HG03139 (cell line): ENCODE results near the gene PRICKLE2.

ENCODE experiments used
- ATAC-seq: cut with Tn5 transposase; IDR thresholded peaks from one replicate; pipeline ENCODE4 v1.9.1; 2021; ENCODE audit not compliant: unreplicated experiment

Gene PRICKLE2, protein sequence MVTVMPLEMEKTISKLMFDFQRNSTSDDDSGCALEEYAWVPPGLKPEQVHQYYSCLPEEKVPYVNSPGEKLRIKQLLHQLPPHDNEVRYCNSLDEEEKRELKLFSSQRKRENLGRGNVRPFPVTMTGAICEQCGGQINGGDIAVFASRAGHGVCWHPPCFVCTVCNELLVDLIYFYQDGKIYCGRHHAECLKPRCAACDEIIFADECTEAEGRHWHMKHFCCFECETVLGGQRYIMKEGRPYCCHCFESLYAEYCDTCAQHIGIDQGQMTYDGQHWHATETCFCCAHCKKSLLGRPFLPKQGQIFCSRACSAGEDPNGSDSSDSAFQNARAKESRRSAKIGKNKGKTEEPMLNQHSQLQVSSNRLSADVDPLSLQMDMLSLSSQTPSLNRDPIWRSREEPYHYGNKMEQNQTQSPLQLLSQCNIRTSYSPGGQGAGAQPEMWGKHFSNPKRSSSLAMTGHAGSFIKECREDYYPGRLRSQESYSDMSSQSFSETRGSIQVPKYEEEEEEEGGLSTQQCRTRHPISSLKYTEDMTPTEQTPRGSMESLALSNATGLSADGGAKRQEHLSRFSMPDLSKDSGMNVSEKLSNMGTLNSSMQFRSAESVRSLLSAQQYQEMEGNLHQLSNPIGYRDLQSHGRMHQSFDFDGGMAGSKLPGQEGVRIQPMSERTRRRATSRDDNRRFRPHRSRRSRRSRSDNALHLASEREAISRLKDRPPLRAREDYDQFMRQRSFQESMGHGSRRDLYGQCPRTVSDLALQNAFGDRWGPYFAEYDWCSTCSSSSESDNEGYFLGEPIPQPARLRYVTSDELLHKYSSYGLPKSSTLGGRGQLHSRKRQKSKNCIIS

GRCh38 chr3:64224826-64225610 lies at the start of gene PRICKLE2:
PRICKLE2 (minus strand) TSS chr3:64225466; CDS start chr3:64198927, 26,539 bp downstream.
- ATAC-seq = peak; percentile 88

DNA sequence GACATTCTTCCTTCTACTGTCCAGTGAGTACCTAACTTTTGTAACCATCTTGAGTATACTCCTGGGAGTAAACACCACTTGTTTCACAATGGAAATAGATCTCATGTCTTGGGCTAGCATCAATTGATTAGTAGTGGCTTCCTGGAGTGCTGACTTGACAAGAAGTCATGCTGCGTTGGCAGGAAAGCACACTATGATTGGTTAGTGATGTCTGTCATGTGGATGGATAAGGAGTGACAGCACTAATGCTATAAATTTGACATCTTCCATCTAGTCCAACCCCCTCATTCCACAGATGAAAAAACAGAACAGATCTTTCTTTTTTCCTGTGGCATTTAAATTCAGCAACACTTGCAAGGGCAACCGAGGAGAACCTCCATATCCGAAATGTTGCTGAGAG lies 47.6 kb upstream of the PRICKLE2 start:
- ATAC-seq = no peak

DNA sequence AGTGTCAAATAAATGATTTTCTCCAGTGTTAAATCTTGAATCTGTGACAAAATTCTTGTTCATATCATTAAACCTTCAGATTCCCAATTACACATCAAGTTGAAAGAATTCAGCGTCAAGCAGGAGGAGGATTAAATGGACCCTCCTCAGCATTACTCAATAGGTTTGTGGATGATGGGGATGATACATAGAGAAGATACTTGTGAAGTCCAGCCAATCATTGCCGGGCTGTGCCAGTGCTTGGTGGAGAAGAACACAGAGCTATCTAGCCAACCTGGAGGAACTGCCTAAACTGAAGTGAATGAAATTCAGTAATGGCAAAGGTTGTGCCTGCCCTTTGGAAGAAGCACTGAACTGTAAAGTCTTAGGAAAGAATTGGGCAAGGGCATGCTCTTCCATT lies 47.0 kb upstream of the PRICKLE2 start:
- no peak for ATAC-seq

- ATAC-seq = no peak
Measured at GRCh38 chr3:64271631-64272030, 46.4 kb upstream of the PRICKLE2 start.

GRCh38 chr3:64270866-64271260 lies 45.6 kb upstream of the PRICKLE2 start:
- ATAC-seq = no peak

- no peak for ATAC-seq
Measured at GRCh38 chr3:64270142-64270865, 45.0 kb upstream of the PRICKLE2 start.

DNA sequence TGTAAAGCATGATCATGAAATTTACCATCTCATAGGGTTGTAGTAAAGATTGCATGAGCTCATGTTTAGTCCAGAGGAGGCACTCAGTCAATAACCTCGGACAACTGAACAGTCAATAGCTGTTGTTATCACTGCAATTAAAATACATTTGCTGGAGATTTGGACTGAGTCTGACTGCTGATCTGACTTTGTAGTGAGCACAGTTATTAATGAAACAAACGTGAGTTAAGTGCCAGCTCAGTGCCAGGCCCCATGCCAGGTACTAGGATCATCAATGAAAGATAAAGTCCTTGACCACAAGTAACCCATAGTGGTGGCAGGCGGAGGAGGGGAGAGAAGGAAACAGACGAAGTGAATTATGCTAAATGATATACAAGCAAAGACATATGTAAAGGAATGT lies 43.7 kb upstream of the PRICKLE2 start:
- ATAC-seq = no peak

DNA sequence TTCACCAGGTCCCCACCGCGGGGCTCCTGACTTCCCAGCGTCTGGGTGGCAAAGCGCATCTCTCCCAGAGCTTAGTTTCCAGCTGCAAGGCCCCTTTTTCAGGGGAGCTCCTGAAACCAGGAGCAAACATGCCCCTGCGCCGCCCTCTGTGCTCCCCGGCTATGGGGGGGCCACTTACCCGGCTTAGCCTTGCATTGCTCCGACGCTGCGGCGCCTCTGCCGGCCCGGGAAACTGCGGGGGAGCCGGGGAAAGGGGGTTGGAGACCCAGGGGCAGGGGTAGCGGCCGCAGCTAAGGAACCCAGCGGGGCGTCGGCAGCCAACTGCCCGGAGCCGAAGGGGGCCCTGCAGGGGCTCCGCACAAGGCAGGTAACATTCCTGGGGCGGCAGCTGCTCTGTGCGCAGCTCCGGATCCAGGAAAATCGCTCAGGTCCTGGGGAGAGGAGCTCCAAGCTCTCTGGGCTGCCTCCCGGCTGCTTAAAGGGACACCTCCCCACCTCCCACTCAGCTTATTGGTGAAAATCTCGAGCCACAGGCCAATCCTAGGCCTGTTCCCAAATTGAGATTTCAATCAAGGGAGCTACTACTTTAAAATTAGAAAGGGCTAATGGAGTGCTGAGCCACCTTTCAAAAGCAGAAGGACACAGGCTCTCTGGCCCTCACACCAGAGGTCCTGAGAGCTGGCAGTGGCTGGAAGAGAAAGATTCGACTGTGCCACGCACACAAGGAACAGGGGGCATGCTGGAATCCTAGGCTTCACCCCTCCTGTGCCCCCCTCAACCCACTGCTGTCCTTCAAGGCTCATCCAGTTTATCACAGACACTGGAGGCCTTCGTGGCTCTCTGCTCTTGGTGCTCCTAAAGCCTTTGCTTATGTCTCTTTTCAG lies 42.7 kb upstream of the PRICKLE2 start:
- ATAC-seq = no peak

- no peak for ATAC-seq
Measured at GRCh38 chr3:64266983-64267382, 41.7 kb upstream of the PRICKLE2 start.

DNA sequence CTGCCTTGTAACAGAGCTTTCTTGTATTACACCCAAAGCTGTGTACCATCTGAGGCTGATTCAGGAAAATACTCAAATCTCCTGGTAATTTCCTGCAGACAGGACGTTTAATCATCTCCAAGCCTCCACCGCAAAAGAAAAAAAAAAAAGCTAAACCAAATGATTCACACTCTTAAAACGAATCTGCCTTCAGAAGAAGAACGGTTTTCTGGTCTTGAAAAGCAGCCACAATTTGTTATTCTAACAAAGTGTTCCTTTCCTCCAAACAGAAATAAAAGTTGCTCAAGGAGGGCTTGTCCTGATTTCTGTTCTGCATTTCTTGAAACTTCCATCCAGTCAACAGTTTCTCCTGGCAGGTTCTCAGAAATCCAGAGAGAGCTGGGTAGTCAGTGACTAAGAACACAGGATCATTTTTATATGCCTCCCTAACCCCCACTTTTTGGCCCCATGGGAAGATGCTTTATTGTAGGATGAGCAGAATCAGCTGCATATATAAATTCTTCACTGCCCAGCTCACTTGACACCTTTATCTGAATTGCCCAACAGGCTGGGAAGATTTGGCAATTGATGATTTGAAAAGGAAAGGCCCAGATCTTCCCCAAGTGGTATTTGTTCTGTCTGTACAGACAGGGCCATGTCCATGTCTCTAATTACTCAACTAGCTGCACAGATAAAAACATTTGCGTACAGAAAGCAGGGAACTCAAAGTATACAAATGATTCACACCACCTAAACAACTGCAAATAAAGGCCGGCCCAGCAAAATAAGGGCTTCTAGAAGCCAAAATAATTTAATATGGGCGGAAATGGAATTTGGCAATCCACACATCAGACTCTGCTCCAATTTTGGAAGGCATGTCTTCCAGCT lies 41.0 kb upstream of the PRICKLE2 start:
- ATAC-seq = no peak

- no peak for ATAC-seq
Measured at GRCh38 chr3:64265646-64266045, 40.4 kb upstream of the PRICKLE2 start.

DNA sequence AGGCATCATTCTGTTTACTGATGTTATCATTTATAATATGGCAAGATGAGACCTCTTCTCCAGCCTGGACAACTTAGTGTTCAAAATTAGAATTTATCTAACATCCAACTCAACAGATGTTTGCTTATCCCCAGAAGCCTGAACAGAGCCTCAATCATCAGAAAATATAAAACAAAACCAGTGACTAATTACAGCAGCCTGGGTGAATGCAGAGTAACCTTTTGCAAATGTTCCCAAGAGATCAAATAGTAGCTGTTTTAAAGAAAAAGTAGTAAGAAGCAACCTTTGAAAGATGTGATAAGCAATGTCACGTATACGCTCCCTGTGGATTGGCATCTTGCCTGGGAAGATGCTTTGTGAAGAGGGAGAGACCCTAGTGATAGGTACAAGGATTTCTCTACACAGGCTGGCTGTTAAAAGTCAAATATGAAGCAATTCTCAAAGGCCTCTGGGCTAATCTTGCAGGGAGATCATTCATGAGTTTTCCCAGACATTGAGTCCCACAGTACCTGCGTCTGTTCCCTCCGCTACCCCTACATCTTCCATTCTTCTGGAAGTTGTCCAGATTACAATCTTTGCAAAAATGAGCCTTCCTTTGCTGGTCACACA lies 39.3 kb upstream of the PRICKLE2 start:
- no peak for ATAC-seq

DNA sequence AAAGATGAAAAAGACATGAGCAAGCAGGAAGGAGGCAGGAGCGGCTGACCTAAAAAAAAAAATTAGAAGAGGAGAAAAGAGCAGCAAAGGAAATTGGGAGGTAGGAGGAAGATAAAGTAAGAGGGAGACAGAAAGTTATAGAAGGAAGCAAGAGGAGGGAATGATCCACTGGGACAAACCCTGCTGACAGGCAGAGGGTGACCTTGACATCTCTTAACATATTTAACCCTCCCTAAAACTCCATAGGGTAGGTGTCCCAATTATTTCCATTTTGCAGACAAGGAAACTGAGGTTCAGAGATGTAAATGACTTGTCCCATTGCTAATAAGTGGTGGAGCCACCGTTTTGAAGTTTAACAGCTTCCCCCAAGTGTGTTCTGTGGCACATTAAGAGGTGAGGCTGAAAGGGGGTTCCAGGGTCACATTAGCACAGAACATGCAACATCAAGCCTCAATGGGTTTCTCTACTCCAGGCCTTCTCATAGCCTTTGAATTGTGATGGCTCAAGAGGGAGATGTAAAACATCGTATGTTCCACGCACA lies 37.4 kb upstream of the PRICKLE2 start:
- ATAC-seq = no peak

DNA sequence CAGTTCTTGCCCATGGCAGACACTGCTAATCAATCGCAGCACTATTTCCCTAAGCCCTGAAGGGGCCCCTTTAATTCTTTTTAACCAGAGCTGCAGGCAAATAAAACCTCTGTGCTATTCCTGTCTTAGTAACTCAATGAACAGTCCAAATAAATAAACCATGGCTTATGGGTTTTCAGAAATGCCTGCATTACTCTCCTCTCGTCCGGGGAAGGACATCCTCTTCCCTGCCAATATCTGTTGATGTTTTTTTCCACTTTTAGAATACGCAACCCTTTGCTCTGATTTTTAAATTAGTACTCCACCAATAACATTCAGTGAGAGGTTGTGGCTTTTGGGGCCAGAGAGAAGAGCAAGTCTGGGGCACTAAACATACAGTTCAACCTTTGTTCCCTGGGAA lies 35.2 kb upstream of the PRICKLE2 start:
- ATAC-seq = no peak

DNA sequence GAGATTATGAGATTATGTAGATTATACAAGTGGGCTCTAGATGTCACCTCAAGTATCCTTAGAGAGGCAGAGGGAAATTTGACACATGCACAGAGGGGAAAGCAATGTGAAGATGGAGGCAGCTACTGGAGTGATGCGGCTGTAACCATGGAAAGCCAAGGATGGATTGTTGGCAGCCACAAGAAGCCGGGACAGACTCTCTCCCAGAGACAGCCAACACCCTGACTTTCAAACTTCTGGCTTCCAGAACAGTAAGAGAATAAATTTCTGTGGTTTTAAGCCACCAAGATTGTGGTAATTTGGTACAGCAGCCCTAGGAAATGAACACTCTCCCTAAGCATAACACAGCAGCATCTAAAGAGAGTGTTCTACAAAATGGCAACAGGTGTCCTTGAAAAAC lies 34.4 kb upstream of the PRICKLE2 start:
- no peak for ATAC-seq

DNA sequence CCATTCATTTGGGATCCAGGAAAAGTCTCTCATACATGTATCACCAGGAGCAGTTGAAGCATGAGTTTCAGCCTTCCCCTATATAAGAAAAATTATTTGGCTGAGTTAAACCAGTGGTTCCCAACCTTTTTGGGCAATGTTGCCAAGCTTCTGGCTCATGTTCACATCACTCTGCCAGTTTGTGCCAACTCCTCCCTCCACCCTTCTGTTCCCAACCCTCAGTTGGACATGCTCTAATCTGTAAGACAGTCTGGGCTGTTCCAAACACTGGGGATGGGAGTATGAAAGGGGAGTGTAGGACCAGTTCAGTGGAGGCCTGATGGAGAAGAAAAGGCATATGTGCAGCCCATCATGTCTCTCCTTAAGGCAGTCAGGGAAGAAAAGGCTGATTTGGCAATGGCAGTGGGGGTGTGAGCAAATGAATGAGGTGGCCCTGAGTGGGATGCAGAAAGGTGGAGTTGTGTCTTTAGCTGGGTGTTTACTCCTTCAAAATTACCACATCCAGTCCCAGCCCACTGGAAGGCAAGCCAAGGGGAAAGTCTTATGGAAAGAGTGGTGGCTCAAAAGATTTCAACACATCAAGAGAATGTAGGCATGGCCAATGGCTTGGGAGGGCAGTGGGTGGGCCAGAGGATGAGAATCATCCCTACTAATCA lies 32.0 kb upstream of the PRICKLE2 start:
- ATAC-seq = no peak

GRCh38 chr3:64255741-64256340 lies 30.6 kb upstream of the PRICKLE2 start:
- no peak for ATAC-seq
